ENCODE measurements around the gene CYP4F11. TPM values are rescaled to one million over a fixed set of nuclear protein-coding genes. Genes with fewer than 3 reads are reported as not detected.
"Not testable (repeated sequence)": the region's sequence is repeated elsewhere in the genome, so short reads cannot be mapped to it uniquely, and the experiment has no call there.

The CYP4F11 gene
- total RNA-seq, 4 donors from 2014 or later, result 16.6 to 37.9 (median 19.5) TPM

DNA sequence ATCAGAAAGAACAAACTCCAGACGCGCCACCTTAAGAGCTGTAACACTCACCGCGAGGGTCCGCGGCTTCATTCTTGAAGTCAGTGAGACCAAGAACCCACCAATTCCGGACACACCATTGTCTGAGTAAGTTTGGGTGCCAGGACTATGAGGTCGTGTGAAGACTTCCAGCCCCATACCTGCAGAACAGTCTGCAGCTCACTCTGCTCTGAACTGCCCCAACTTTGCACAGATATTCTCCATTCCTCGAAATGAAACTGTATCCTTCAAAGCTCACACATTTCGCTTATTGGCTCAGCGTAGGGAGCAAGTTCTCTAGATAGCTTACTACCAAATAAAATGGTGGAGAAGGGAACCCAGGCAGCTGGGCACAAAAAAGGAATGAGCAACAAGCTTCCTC, 33.8 kb downstream of the CYP4F11 start:
- peaks cover 0 to 3% (median 0%) of the 10 kb centered on the region in 3 donors for H3K4me1 ChIP-seq
- WGBS, 2 donors, result 76 to 88% methylated on average over 10 to 11 of the region's 11 CpGs

DNA sequence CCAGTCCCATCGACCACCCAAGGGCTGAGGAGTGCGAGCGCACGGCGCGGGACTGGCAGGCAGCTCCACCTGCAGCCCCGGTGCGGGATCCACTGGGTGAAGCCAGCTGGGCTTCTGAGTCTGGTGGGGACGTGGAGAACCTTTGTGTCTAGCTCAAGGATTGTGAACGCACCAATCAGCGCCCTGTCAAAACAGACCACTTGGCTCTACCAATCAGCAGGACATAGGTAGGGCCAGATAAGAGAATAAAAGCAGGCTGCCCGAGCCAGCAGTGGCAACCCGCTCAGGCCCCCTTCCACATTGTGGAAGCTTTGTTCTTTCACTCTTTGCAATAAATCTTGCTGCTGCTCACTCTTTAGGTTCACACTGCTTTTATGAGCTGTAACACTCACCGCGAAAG, 34.3 kb downstream of the CYP4F11 start:
- H3K9me3 ChIP-seq; DNase-seq; intact Hi-C loops (cut with DNase I); H3K27ac ChIP-seq; H3K36me3 ChIP-seq; H3K4me1 ChIP-seq: not testable (repeated sequence)
- H3K4me3 ChIP-seq, result peak overlapping the region in 1 of 4 donors; percentile 23
- H3K27me3 ChIP-seq, result peaks cover 0 to 46% (median 0%) of the 10 kb centered on the region in 4 donors
- WGBS, 2 donors, result 31% methylated on average over 7 of the region's 15 CpGs; no CpG with 5 or more reads in 1 of the 2 donors

More for the DNA sequence above, 33.8 kb downstream of the CYP4F11 start:
- Histone ChIP-seq H3K36me3 (no peaks in the 10 kb centered on the region), H3K27me3 (peaks cover 0 to 46% (median 0%) of the 10 kb centered on the region in 4 donors), H3K9me3 (no peaks in the 10 kb centered on the region), H3K27ac (no peak overlapping the region), H3K4me3 (no peak overlapping the region)
- TF ChIP-seq, protein P1, sequence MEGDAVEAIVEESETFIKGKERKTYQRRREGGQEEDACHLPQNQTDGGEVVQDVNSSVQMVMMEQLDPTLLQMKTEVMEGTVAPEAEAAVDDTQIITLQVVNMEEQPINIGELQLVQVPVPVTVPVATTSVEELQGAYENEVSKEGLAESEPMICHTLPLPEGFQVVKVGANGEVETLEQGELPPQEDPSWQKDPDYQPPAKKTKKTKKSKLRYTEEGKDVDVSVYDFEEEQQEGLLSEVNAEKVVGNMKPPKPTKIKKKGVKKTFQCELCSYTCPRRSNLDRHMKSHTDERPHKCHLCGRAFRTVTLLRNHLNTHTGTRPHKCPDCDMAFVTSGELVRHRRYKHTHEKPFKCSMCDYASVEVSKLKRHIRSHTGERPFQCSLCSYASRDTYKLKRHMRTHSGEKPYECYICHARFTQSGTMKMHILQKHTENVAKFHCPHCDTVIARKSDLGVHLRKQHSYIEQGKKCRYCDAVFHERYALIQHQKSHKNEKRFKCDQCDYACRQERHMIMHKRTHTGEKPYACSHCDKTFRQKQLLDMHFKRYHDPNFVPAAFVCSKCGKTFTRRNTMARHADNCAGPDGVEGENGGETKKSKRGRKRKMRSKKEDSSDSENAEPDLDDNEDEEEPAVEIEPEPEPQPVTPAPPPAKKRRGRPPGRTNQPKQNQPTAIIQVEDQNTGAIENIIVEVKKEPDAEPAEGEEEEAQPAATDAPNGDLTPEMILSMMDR (IDR thresholded peaks at IDR 0.05), result no peak
- TF ChIP-seq POLR2A (IDR thresholded peaks at IDR 0.05), result no peak
- DNase-seq, result no peak
- intact Hi-C loops (cut with DNase I), result no loop called here

DNA sequence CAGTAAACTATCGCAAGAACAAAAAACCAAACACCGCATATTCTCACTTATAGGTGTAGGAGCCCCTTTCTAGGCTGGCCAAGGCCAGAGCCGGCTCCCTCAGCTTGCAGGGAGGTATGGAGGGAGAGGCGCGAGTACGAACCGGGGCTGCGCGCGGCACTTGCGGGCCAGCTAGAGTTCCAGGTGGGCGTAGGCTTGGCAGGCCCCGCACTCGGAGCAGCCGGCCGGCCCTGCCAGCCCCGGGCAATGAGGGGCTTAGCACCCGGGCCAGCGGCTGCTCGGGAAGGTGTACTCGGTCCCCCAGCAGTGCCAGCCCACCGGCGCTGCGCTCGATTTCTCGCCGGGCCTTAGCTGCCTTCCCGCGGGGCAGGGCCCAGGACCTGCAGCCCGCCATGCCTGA, 34.8 kb downstream of the CYP4F11 start:
- H3K9me3 ChIP-seq; H3K4me1 ChIP-seq; DNase-seq; intact Hi-C loops (cut with DNase I); H3K27ac ChIP-seq; H3K36me3 ChIP-seq: not testable (repeated sequence)
- peak overlapping the region in 1 of 4 donors; percentile 23 for H3K4me3 ChIP-seq
- peaks cover 0 to 46% (median 0%) of the 10 kb centered on the region in 4 donors for H3K27me3 ChIP-seq
- 34% methylated on average over 11 of the region's 30 CpGs; no CpG with 5 or more reads in 1 of the 2 donors for WGBS, 2 donors

- TF ChIP-seq, protein P1 (IDR thresholded peaks at IDR 0.05), result no peak
- TF ChIP-seq POLR2A (IDR thresholded peaks at IDR 0.05), result no peak
- H3K4me1 ChIP-seq, result peaks cover 0 to 3% (median 0%) of the 10 kb centered on the region in 3 donors
- H3K36me3 ChIP-seq, result no peaks in the 10 kb centered on the region
- 71 to 76% methylated on average over 3 of the region's 3 CpGs for WGBS, 2 donors
- no peak within 1 kb of the TSS for H3K27ac ChIP-seq
- DNase-seq, result no peak
- H3K9me3 ChIP-seq, result no peaks in the 10 kb centered on the region
- peaks cover 0 to 46% (median 0%) of the 10 kb centered on the region in 4 donors for H3K27me3 ChIP-seq
- H3K4me3 ChIP-seq, result no peak within 1 kb of the TSS
- intact Hi-C loops (cut with DNase I), result no loop called here
Observed at GRCh38 chr19:15897738-15898276, 36.5 kb downstream of the CYP4F11 start, which contains the start of gene CYP4F2. CYP4F2 (minus strand) TSS chr19:15898074; CDS start chr19:15897611, 463 bp downstream.

- 75 to 78% methylated on average over 10 to 11 of the region's 16 CpGs for WGBS, 2 donors
- no peak overlapping the region for H3K4me3 ChIP-seq
- no peaks in the 10 kb centered on the region for H3K36me3 ChIP-seq
- H3K4me1 ChIP-seq, result peaks cover 0 to 3% (median 0%) of the 10 kb centered on the region in 3 donors
- no peak for TF ChIP-seq POLR2A (IDR thresholded peaks at IDR 0.05)
- TF ChIP-seq, protein P1 (IDR thresholded peaks at IDR 0.05), result no peak
- H3K9me3 ChIP-seq, result no peaks in the 10 kb centered on the region
- DNase-seq, result no peak
- intact Hi-C loops (cut with DNase I), result no loop called here
- no peak overlapping the region for H3K27ac ChIP-seq
- peaks cover 0 to 51% (median 0%) of the 10 kb centered on the region in 4 donors for H3K27me3 ChIP-seq
Observed at GRCh38 chr19:15897026-15897737, 37.1 kb downstream of the CYP4F11 start.

DNA sequence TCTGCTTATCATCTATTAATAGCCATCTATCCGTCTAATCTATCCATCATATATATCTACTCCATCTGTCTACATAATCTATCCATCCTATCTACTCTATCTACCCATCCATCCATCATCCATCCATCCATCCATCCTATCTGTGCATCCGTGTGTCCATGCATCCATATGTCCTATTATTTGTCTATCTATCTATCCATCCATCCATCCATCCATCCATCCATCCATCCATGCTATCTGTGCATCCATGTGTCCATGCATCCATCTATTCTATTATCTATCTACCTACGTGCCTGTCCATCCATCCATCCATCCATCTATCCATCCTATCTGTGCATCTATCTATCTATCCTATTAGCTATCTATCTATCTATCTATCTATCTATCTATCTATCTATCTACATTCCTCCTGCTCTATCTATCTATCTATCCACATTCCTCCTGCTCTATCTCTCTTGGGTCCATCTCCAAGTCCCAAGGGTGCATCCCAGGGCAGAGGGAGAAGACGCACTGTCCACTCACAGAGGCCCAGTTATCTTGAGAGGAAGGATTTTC, 38.4 kb downstream of the CYP4F11 start:
- TF ChIP-seq, protein P1 (IDR thresholded peaks at IDR 0.05), result no peak
- TF ChIP-seq POLR2A (IDR thresholded peaks at IDR 0.05), result no peak
- Histone ChIP-seq H3K4me3 (no peak overlapping the region), H3K27me3 (peaks cover 0 to 49% (median 0%) of the 10 kb centered on the region in 4 donors), H3K4me1 (peaks cover 0 to 3% (median 0%) of the 10 kb centered on the region in 3 donors), H3K36me3 (no peaks in the 10 kb centered on the region), H3K9me3 (no peaks in the 10 kb centered on the region), H3K27ac (no peak overlapping the region)
- WGBS, 2 donors, result 65 to 80% methylated on average over 4 of the region's 4 CpGs
- intact Hi-C loops (cut with DNase I), result no loop called here
- no peak for DNase-seq
